Transverse colon (tissue), 4 donors: ENCODE data around the gene PON3.

Source experiments
- CTCF ChIP-seq, 5 experiments: fragments of 200-600 bp in 3 of 5; fragments of 450-650 bp in 2 of 5; sonication (generic) in 3 of 5; IDR thresholded peaks; 1 replicate in 2 of 5; 2 replicates in 3 of 5; pipeline ENCODE4 v1.5.1; 2016 to 2017; ENCODE audit warnings: antibody characterized with exemption in 5 of 5, inconsistent platforms in 3 of 5, mild to moderate bottlenecking in 2 of 5, moderate library complexity in 1 of 5
- POLR2A ChIP-seq: fragments of 450-650 bp; IDR thresholded peaks from one replicate; pipeline ENCODE4 v1.6.1; 2016; ENCODE audit warnings: antibody characterized with exemption, mild to moderate bottlenecking, moderate library complexity
- POLR2AphosphoS5 ChIP-seq, 3 donors: sonication (generic); formaldehyde crosslinking; IDR thresholded peaks; one replicate each; pipeline ENCODE4 v1.6.1; 2016; ENCODE audit warnings: antibody characterized with exemption in 3 of 3

- TF ChIP-seq CTCF (IDR thresholded peaks at IDR 0.05): no peak
- TF ChIP-seq POLR2A: no peak
- TF ChIP-seq POLR2AphosphoS5 (IDR thresholded peaks at IDR 0.05): no peak
Measured at GRCh38 chr7:95427166-95427565, 31.0 kb upstream of the PON3 start.
